Measurements from ENCODE around the gene GSPT1.

Gene GSPT1

GRCh38 chr16:11886881-11887280, 28.9 kb downstream of the GSPT1 start:
- Histone ChIP-seq H3K27me3 (ENCODE audit: insufficient read depth, low read depth) (no peaks in the 10 kb centered on the region), H3K4me1 (ENCODE audit: low read depth, poor library complexity, severe bottlenecking) (no peaks in the 10 kb centered on the region), H3K9ac (no peak overlapping the region), H3K27ac (no peak overlapping the region), H4K20me1 (ENCODE audit: insufficient read depth) (no peaks in the 10 kb centered on the region), H3K36me3 (ENCODE audit: insufficient read depth) (peaks cover 45% of the 10 kb centered on the region), H3K79me2 (ENCODE audit: insufficient read depth, low read depth) (peaks cover 23% of the 10 kb centered on the region; the same call in 1 of the 2 replicates), H3K4me2 (no peak overlapping the region), H3K4me3 (IDR thresholded peaks at IDR 0.05; ENCODE audit: insufficient read depth, low read depth, low read length) (no peak overlapping the region), H2AFZ (ENCODE audit: low read depth) (no peak overlapping the region)
- no peak for TF ChIP-seq CTCF (conservative IDR thresholded peaks at IDR 0.05; ENCODE audit: low read depth, low read length)

GRCh38 chr16:11884035-11884434, 31.7 kb downstream of the GSPT1 start:
- Histone ChIP-seq H3K4me1 (ENCODE audit: low read depth, poor library complexity, severe bottlenecking) (no peaks in the 10 kb centered on the region), H3K27me3 (ENCODE audit: insufficient read depth, low read depth) (no peaks in the 10 kb centered on the region), H3K36me3 (ENCODE audit: insufficient read depth) (peaks cover 51% of the 10 kb centered on the region; the same call in 1 of the 2 replicates), H3K4me2 (no peak overlapping the region), H4K20me1 (ENCODE audit: insufficient read depth) (no peaks in the 10 kb centered on the region), H3K27ac (no peak overlapping the region), H3K79me2 (ENCODE audit: insufficient read depth, low read depth) (peaks cover 29% of the 10 kb centered on the region; the same call in 1 of the 2 replicates), H2AFZ (ENCODE audit: low read depth) (no peak overlapping the region), H3K4me3 (IDR thresholded peaks at IDR 0.05; ENCODE audit: insufficient read depth, low read depth, low read length) (no peak overlapping the region), H3K9ac (no peak overlapping the region)
- no peak for TF ChIP-seq CTCF (conservative IDR thresholded peaks at IDR 0.05; ENCODE audit: low read depth, low read length)

- H3K36me3 ChIP-seq (ENCODE audit: insufficient read depth): peaks cover 45% of the 10 kb centered on the region; the same call in 1 of the 2 replicates
- peaks cover 13% of the 10 kb centered on the region; the same call in 1 of the 2 replicates for H3K79me2 ChIP-seq (ENCODE audit: insufficient read depth, low read depth)
- H3K27ac ChIP-seq: no peak overlapping the region
- H3K4me2 ChIP-seq: no peak overlapping the region
- no peaks in the 10 kb centered on the region for H3K27me3 ChIP-seq (ENCODE audit: insufficient read depth, low read depth)
- no peaks in the 10 kb centered on the region for H3K4me1 ChIP-seq (ENCODE audit: low read depth, poor library complexity, severe bottlenecking)
- H4K20me1 ChIP-seq (ENCODE audit: insufficient read depth): peaks cover 3% of the 10 kb centered on the region; the same call in 1 of the 2 replicates
- no peak overlapping the region for H3K4me3 ChIP-seq (IDR thresholded peaks at IDR 0.05; ENCODE audit: insufficient read depth, low read depth, low read length)
- no peak overlapping the region for H3K9ac ChIP-seq
- no peak for TF ChIP-seq CTCF (conservative IDR thresholded peaks at IDR 0.05; ENCODE audit: low read depth, low read length)
- no peak overlapping the region for H2AFZ ChIP-seq (ENCODE audit: low read depth)
Observed at GRCh38 chr16:11880007-11880406, 35.7 kb downstream of the GSPT1 start.

- TF ChIP-seq CTCF (conservative IDR thresholded peaks at IDR 0.05; ENCODE audit: low read depth, low read length): no peak
- Histone ChIP-seq H3K4me3 (IDR thresholded peaks at IDR 0.05; ENCODE audit: insufficient read depth, low read depth, low read length) (no peak overlapping the region), H4K20me1 (ENCODE audit: insufficient read depth) (peaks cover 3% of the 10 kb centered on the region; the same call in 1 of the 2 replicates), H3K27me3 (ENCODE audit: insufficient read depth, low read depth) (no peaks in the 10 kb centered on the region), H3K4me2 (no peak overlapping the region), H3K36me3 (ENCODE audit: insufficient read depth) (peaks cover 48% of the 10 kb centered on the region; the same call in 1 of the 2 replicates), H3K27ac (no peak overlapping the region), H3K9ac (no peak overlapping the region), H3K4me1 (ENCODE audit: low read depth, poor library complexity, severe bottlenecking) (no peaks in the 10 kb centered on the region), H2AFZ (ENCODE audit: low read depth) (no peak overlapping the region), H3K79me2 (ENCODE audit: insufficient read depth, low read depth) (peaks cover 11% of the 10 kb centered on the region; the same call in 1 of the 2 replicates)
Observed at GRCh38 chr16:11877374-11877773, 38.4 kb downstream of the GSPT1 start.
